D721Med (cell line): ENCODE measurements around the gene SCYGR1.

Experiments
- DNase-seq: peaks from one replicate; pipeline ENCODE4 v3.0.0; 2011; ENCODE audit warnings: low spot score; ENCODE audit not compliant: insufficient read length
- FAIRE-seq: peaks from 2 replicates; lab custom pipeline; 2011; peaks lifted over from hg19 to GRCh38; lab: Jason Lieb, UNC
- TF ChIP-seq, protein P1 (sequence below): IDR thresholded peaks from 2 replicates; pipeline ENCODE4 v1.5.1; 2012; ENCODE audit warnings: mild to moderate bottlenecking, control low read depth; ENCODE audit not compliant: insufficient read depth; ENCODE audit errors: missing control alignments

SCYGR1 gene

DNA sequence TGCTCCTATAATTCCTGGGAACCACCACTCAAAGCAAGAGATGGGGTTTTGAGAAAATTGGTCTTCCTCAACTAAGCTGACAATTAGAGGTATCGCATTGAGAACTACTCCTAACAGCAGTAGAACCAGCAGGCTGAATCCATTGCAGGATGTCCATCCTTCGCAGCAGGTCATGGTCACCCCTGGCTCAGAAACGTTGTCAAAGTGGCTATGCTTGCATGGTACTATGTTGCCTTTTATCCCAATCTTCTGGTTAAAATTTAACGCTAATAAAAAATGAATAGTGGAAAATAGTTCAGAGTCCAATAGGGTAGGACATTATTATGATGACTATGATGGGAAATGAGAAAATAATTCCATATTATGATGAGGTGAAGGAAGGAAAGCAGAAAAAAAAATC lies 8.7 kb downstream of the SCYGR1 start, which contains the start of gene TM4SF20:
TSS of gene TM4SF20 (minus strand) at position 212 of the 400 bp plus-strand sequence. CDS start at position 174, 38 bp downstream.
- FAIRE-seq (no peak), DNase-seq (no peak)
- TF ChIP-seq, protein P1, sequence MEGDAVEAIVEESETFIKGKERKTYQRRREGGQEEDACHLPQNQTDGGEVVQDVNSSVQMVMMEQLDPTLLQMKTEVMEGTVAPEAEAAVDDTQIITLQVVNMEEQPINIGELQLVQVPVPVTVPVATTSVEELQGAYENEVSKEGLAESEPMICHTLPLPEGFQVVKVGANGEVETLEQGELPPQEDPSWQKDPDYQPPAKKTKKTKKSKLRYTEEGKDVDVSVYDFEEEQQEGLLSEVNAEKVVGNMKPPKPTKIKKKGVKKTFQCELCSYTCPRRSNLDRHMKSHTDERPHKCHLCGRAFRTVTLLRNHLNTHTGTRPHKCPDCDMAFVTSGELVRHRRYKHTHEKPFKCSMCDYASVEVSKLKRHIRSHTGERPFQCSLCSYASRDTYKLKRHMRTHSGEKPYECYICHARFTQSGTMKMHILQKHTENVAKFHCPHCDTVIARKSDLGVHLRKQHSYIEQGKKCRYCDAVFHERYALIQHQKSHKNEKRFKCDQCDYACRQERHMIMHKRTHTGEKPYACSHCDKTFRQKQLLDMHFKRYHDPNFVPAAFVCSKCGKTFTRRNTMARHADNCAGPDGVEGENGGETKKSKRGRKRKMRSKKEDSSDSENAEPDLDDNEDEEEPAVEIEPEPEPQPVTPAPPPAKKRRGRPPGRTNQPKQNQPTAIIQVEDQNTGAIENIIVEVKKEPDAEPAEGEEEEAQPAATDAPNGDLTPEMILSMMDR = no peak

GRCh38 chr2:227378371-227378782 lies 9.4 kb downstream of the SCYGR1 start:
- TF ChIP-seq, protein P1 = no peak
- FAIRE-seq (no peak), DNase-seq (no peak)

- peak; percentile 16 for FAIRE-seq
- no peak for DNase-seq
- TF ChIP-seq, protein P1 = no peak
Observed at GRCh38 chr2:227377467-227378351, 10.0 kb downstream of the SCYGR1 start.

- TF ChIP-seq, protein P1 = no peak
- FAIRE-seq = peak; percentile 88
Observed at GRCh38 chr2:227376656-227377396, 10.9 kb downstream of the SCYGR1 start.

DNA sequence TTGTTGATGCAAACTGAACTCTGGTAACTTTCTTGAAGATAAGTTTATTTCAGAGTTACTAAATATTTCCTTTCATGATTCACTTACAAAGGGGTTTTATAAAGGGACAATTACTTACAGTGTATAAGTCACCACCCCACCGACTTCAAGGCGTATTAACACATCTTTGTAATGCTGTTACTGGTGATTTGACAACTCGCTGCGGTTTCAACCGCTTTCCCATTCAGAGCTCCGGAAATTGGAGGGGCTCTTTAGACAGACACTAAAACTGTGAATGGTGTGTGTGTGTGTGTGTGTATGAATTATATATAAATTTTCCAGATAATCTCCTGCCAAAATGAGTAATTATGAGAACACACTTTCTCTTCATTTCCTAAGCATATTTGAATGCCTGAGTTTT lies 13.6 kb downstream of the SCYGR1 start:
- FAIRE-seq (no peak), DNase-seq (no peak)
- TF ChIP-seq, protein P1 = no peak

More at GRCh38 chr2:227376656-227377396, 10.9 kb downstream of the SCYGR1 start:
- no peak for DNase-seq

GRCh38 chr2:227373389-227373788 lies 14.4 kb downstream of the SCYGR1 start:
- FAIRE-seq = no peak
- TF ChIP-seq, protein P1 = no peak

More at GRCh38 chr2:227373389-227373788, 14.4 kb downstream of the SCYGR1 start:
- no peak for DNase-seq
